A673 (cell line): ENCODE results near the gene UTP14A.

ENCODE experiments used
- EZH2 ChIP-seq: fragments of 200-600 bp; sonication (generic); IDR thresholded peaks from 2 replicates; pipeline ENCODE4 v1.6.1; 2017; ENCODE audit warnings: borderline replicate concordance, low read depth, mild to moderate bottlenecking, mixed read lengths, antibody characterized with exemption, low read length; ENCODE audit not compliant: poor library complexity, severe bottlenecking
- TF ChIP-seq, protein P1 (sequence below): fragments of 300-800, 200-600 bp; sonication (generic); conservative IDR thresholded peaks from 2 replicates; pipeline ENCODE4 v1.5.1; 2017; ENCODE audit warnings: low read depth, mild to moderate bottlenecking, antibody characterized with exemption, low read length, moderate library complexity, mixed read lengths

DNA sequence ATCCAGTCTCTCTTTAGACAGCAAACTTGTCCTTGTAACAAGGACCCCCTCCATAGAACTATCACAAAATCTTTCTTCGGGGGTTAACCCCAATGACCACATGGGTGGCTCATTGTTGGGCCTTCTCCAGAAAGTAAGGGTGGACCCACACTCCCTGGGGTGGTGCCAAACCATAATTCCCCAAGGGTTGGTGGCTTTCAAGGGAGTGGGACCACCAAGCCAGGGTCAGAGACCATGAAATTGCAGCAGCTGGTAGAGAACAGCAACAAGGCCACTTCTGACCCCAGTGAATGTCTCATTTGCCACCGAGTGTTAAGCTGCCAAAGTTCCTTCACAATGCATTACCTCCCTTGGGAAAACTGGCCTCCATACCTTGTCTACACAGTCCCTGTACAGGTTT is 33.4 kb upstream of the UTP14A start:
- TF ChIP-seq, protein P1, sequence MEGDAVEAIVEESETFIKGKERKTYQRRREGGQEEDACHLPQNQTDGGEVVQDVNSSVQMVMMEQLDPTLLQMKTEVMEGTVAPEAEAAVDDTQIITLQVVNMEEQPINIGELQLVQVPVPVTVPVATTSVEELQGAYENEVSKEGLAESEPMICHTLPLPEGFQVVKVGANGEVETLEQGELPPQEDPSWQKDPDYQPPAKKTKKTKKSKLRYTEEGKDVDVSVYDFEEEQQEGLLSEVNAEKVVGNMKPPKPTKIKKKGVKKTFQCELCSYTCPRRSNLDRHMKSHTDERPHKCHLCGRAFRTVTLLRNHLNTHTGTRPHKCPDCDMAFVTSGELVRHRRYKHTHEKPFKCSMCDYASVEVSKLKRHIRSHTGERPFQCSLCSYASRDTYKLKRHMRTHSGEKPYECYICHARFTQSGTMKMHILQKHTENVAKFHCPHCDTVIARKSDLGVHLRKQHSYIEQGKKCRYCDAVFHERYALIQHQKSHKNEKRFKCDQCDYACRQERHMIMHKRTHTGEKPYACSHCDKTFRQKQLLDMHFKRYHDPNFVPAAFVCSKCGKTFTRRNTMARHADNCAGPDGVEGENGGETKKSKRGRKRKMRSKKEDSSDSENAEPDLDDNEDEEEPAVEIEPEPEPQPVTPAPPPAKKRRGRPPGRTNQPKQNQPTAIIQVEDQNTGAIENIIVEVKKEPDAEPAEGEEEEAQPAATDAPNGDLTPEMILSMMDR = no peak
- no peak for TF ChIP-seq EZH2
